ENCODE measurements around the gene NELL1.

NELL1 gene

DNA sequence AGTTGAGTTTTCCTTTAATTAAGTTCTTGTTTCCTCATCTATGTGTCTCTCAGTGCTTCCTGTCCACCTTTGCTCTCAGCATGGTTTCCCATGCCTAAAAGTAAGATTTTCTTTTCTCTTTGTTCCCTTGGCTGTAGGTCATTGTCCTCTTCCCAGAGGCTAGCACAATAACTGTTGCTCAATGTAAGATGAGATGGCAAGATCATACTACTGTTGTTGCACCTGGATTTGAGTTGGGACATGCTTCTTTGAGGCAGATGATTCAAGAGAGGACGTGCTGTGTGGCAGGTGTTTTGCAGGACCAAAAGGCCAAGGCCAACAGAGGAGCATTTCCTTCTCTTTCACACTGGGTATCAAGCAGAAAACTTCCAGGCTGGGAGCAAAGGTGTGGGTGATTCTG is 11.3 kb upstream of the NELL1 start:
- DNase-seq (ENCODE audit: insufficient read length, low spot score) (no peak), FAIRE-seq (no peak)
- TF ChIP-seq SPI1 (IDR thresholded peaks at IDR 0.05; ENCODE audit: low read depth, low read length) (no peak), POLR2A (IDR thresholded peaks at IDR 0.05; ENCODE audit: low read depth, low read length) (no peak), POLR2AphosphoS5 (IDR thresholded peaks at IDR 0.05; ENCODE audit: low read depth, low read length) (no peak), PAX5 (IDR thresholded peaks at IDR 0.05; ENCODE audit: insufficient read depth, low read length, severe bottlenecking) (no peak), POU2F2 (IDR thresholded peaks at IDR 0.05; ENCODE audit: low read depth, low read length) (no peak), TAF1 (IDR thresholded peaks at IDR 0.05; ENCODE audit: low read depth, low read length) (no peak)

DNA sequence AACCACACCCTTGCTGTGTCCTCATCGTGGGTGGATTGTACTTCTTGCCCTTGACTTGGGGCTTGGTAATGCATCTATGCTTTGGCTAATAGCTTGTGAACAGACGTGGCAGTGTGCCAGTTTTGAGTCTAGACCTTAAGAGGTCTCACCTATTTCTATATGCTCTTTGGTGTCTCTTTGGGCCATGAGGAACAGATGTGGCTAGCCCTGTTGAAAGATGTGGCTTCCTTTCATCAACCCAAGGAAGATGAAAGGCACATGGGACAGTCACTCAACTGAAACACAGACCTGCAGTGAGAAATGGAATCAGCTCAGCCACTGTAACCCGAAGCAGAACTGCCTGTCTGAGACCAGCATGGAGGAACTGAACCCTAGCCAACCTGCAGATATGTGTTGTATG is 7.9 kb upstream of the NELL1 start:
- no peak for FAIRE-seq
- TF ChIP-seq POLR2AphosphoS5 (IDR thresholded peaks at IDR 0.05; ENCODE audit: low read depth, low read length) = no peak
- no peak for TF ChIP-seq POLR2A (IDR thresholded peaks at IDR 0.05; ENCODE audit: low read depth, low read length)
- no peak for TF ChIP-seq SPI1 (IDR thresholded peaks at IDR 0.05; ENCODE audit: low read depth, low read length)
- no peak for TF ChIP-seq POU2F2 (IDR thresholded peaks at IDR 0.05; ENCODE audit: low read depth, low read length)
- no peak for TF ChIP-seq TAF1 (IDR thresholded peaks at IDR 0.05; ENCODE audit: low read depth, low read length)
- no peak for TF ChIP-seq PAX5 (IDR thresholded peaks at IDR 0.05; ENCODE audit: insufficient read depth, low read length, severe bottlenecking)

DNA sequence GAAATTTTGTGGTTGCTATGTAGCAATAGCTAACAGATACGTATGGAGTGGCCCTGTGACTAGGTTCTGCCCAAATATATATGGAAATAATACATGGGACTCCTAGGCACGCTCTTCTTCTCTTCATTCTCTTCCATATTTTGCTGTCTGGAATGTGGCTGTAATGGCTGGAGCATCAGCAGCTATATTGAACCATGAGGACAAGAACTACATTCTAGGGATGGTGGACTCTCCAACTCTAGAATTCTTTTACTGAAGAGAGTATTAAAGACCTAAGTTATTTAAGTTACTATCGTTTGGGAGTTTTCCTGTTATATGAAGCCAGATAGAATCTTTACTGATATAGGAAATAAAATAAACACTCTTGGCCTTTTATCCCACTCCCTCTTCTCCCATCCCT is 7.5 kb upstream of the NELL1 start:
- DNase-seq (ENCODE audit: insufficient read length, low spot score) = no peak
- TF ChIP-seq TAF1 (IDR thresholded peaks at IDR 0.05; ENCODE audit: low read depth, low read length) (no peak), SPI1 (IDR thresholded peaks at IDR 0.05; ENCODE audit: low read depth, low read length) (no peak), POLR2AphosphoS5 (IDR thresholded peaks at IDR 0.05; ENCODE audit: low read depth, low read length) (no peak), POLR2A (IDR thresholded peaks at IDR 0.05; ENCODE audit: low read depth, low read length) (no peak), PAX5 (IDR thresholded peaks at IDR 0.05; ENCODE audit: insufficient read depth, low read length, severe bottlenecking) (no peak), POU2F2 (IDR thresholded peaks at IDR 0.05; ENCODE audit: low read depth, low read length) (no peak)

More for the DNA sequence above, 7.9 kb upstream of the NELL1 start:
- no peak for DNase-seq (ENCODE audit: insufficient read length, low spot score)

GRCh38 chr11:20668131-20668809 is 1.1 kb upstream of the NELL1 start:
- DNase-seq (ENCODE audit: insufficient read length, low spot score) = no peak
- no peak for FAIRE-seq
- TF ChIP-seq POU2F2 (IDR thresholded peaks at IDR 0.05; ENCODE audit: low read depth, low read length) (no peak), POLR2A (IDR thresholded peaks at IDR 0.05; ENCODE audit: low read depth, low read length) (no peak), TAF1 (IDR thresholded peaks at IDR 0.05; ENCODE audit: low read depth, low read length) (no peak), SPI1 (IDR thresholded peaks at IDR 0.05; ENCODE audit: low read depth, low read length) (no peak), PAX5 (IDR thresholded peaks at IDR 0.05; ENCODE audit: insufficient read depth, low read length, severe bottlenecking) (no peak), POLR2AphosphoS5 (IDR thresholded peaks at IDR 0.05; ENCODE audit: low read depth, low read length) (no peak)

More for the DNA sequence above, 7.5 kb upstream of the NELL1 start:
- FAIRE-seq = no peak

GRCh38 chr11:20669820-20670684 is 666 bp downstream of the NELL1 start:
- DNase-seq (ENCODE audit: insufficient read length, low spot score) (no peak), FAIRE-seq (no peak)
- no peak for TF ChIP-seq PAX5 (IDR thresholded peaks at IDR 0.05; ENCODE audit: insufficient read depth, low read length, severe bottlenecking)
- no peak for TF ChIP-seq POLR2AphosphoS5 (IDR thresholded peaks at IDR 0.05; ENCODE audit: low read depth, low read length)
- no peak for TF ChIP-seq POLR2A (IDR thresholded peaks at IDR 0.05; ENCODE audit: low read depth, low read length)
- TF ChIP-seq SPI1 (IDR thresholded peaks at IDR 0.05; ENCODE audit: low read depth, low read length) = no peak
- no peak for TF ChIP-seq POU2F2 (IDR thresholded peaks at IDR 0.05; ENCODE audit: low read depth, low read length)
- no peak for TF ChIP-seq TAF1 (IDR thresholded peaks at IDR 0.05; ENCODE audit: low read depth, low read length)

GRCh38 chr11:20670932-20671403 is 1.6 kb downstream of the NELL1 start:
- FAIRE-seq (no peak), DNase-seq (ENCODE audit: insufficient read length, low spot score) (no peak)
- TF ChIP-seq TAF1 (IDR thresholded peaks at IDR 0.05; ENCODE audit: low read depth, low read length) = no peak

DNA sequence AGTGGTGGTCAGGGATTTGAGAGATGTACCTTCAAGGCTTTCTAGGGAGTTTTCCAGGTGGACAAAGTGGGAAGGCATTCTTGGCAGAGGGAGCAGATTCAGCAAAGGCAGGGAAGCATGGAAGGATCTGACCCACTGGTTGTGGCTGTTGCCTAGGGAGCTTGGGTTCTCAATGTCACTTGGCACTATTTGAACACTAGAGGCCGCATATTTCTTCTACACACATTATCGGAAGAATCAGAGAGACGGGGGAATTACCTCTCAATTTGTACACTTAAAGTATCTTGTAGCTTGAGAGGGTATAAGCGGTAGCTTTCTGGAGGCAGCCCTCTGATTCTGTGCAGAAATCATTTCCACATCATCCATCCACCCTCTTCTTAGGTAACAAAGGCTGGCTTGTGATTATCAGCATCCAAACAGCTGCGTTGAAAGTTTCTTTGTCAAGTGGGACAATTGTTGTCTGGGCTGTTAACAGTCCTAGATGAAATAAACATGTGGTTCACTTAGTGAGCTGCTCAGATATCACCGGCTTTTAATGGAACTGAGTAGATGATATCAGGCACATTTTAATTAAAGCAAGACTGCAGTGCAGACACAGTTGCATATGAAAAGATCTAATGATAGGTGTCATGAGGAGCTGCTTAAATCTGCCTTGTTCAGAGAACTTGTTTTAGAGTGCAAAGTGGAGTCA is 2.6 kb downstream of the NELL1 start:
- no peak for FAIRE-seq
- peak; percentile 29 for DNase-seq (ENCODE audit: insufficient read length, low spot score)
- TF ChIP-seq SPI1 (IDR thresholded peaks at IDR 0.05; ENCODE audit: low read depth, low read length) (no peak), POU2F2 (IDR thresholded peaks at IDR 0.05; ENCODE audit: low read depth, low read length) (no peak), PAX5 (IDR thresholded peaks at IDR 0.05; ENCODE audit: insufficient read depth, low read length, severe bottlenecking) (no peak), TAF1 (IDR thresholded peaks at IDR 0.05; ENCODE audit: low read depth, low read length) (no peak), POLR2A (IDR thresholded peaks at IDR 0.05; ENCODE audit: low read depth, low read length) (no peak), POLR2AphosphoS5 (IDR thresholded peaks at IDR 0.05; ENCODE audit: low read depth, low read length) (no peak)

- no peak for TF ChIP-seq POLR2A (IDR thresholded peaks at IDR 0.05; ENCODE audit: low read depth, low read length)
- TF ChIP-seq POLR2AphosphoS5 (IDR thresholded peaks at IDR 0.05; ENCODE audit: low read depth, low read length) = no peak
- no peak for TF ChIP-seq PAX5 (IDR thresholded peaks at IDR 0.05; ENCODE audit: insufficient read depth, low read length, severe bottlenecking)
- TF ChIP-seq TAF1 (IDR thresholded peaks at IDR 0.05; ENCODE audit: low read depth, low read length) = no peak
- no peak for TF ChIP-seq SPI1 (IDR thresholded peaks at IDR 0.05; ENCODE audit: low read depth, low read length)
- no peak for TF ChIP-seq POU2F2 (IDR thresholded peaks at IDR 0.05; ENCODE audit: low read depth, low read length)
- FAIRE-seq (no peak), DNase-seq (ENCODE audit: insufficient read length, low spot score) (no peak)
Observed at GRCh38 chr11:20672575-20672974, 3.2 kb downstream of the NELL1 start.

- no peak for FAIRE-seq
- DNase-seq (ENCODE audit: insufficient read length, low spot score) = no peak
- TF ChIP-seq PAX5 (IDR thresholded peaks at IDR 0.05; ENCODE audit: insufficient read depth, low read length, severe bottlenecking) (no peak), SPI1 (IDR thresholded peaks at IDR 0.05; ENCODE audit: low read depth, low read length) (no peak), POU2F2 (IDR thresholded peaks at IDR 0.05; ENCODE audit: low read depth, low read length) (no peak), POLR2AphosphoS5 (IDR thresholded peaks at IDR 0.05; ENCODE audit: low read depth, low read length) (no peak), POLR2A (IDR thresholded peaks at IDR 0.05; ENCODE audit: low read depth, low read length) (no peak), TAF1 (IDR thresholded peaks at IDR 0.05; ENCODE audit: low read depth, low read length) (no peak)
Observed at GRCh38 chr11:20676658-20677057, 7.3 kb downstream of the NELL1 start.
